ENCODE results near the gene OR6J1. TPM values are rescaled to one million over a fixed set of nuclear protein-coding genes. Genes with fewer than 3 reads are reported as not detected.
"Not testable (repeated sequence)": the region's sequence is repeated elsewhere in the genome, so short reads cannot be mapped to it uniquely, and the experiment has no call there.

Gene OR6J1
- polyA plus RNA-seq, 1 experiment: not detected

GRCh38 chr14:22685467-22685866 is 41.3 kb upstream of the OR6J1 start:
- CTCF ChIA-PET: interaction anchor here (0.6 to 3.2 kb wide), 2 partner anchors 18 to 129 kb away, joined by 3 to 11 read pairs; no protein-coding TSS in a partner anchor
- Histone ChIP-seq H3K27me3 (ENCODE audit: control insufficient read depth, insufficient read depth, low read length) (peaks cover 22% of the 10 kb centered on the region), H3K27ac (ENCODE audit: low read depth, low read length) (no peak overlapping the region), H3K9me3 (ENCODE audit: control insufficient read depth, insufficient read depth, low read length) (no peaks in the 10 kb centered on the region), H3K4me3 (ENCODE audit: low read depth, low read length) (no peak overlapping the region)
- no peak for DNase-seq (ENCODE audit: low read depth, low spot score)
- no peak for TF ChIP-seq CTCF (IDR thresholded peaks at IDR 0.05; ENCODE audit: low read depth, low read length)
- POLR2A ChIA-PET: no interaction called here

DNA sequence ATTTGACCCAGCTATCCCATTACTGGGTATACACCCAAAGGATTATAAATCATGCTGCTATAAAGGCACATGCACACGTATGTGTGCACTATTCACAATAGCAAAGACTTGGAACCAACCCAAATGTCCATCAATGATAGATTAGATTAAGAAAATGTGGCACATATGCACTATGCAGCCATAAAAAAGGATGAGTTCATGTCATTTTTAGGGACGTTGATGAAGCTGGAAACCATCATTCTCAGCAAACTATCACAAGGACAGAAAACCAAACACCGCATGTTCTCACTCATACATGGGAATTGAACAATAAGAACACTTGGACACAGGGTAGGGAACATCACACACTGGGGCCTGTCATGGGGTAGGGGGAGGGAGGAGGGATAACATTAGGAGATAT is 39.3 kb upstream of the OR6J1 start:
- H3K4me3 ChIP-seq (ENCODE audit: low read depth, low read length); H3K27ac ChIP-seq (ENCODE audit: low read depth, low read length); POLR2A ChIA-PET; DNase-seq (ENCODE audit: low read depth, low spot score); H3K9me3 ChIP-seq (ENCODE audit: control insufficient read depth, insufficient read depth, low read length): not testable (repeated sequence)
- CTCF ChIA-PET: interaction anchor here (1.7 to 3.2 kb wide), 2 partner anchors 113 to 127 kb away, joined by 5 to 11 read pairs; no protein-coding TSS in a partner anchor
- H3K27me3 ChIP-seq (ENCODE audit: control insufficient read depth, insufficient read depth, low read length): peaks cover 25% of the 10 kb centered on the region

- Histone ChIP-seq H3K27ac (ENCODE audit: low read depth, low read length) (no peak overlapping the region), H3K4me3 (ENCODE audit: low read depth, low read length) (no peak overlapping the region), H3K27me3 (ENCODE audit: control insufficient read depth, insufficient read depth, low read length) (peaks cover 11% of the 10 kb centered on the region), H3K9me3 (ENCODE audit: control insufficient read depth, insufficient read depth, low read length) (no peaks in the 10 kb centered on the region)
- ChIA-PET POLR2A (interaction anchor here (1.2 kb wide), 1 partner anchor 11 kb away, joined by 3 read pairs; no protein-coding TSS in a partner anchor), CTCF (no interaction called here)
- DNase-seq (ENCODE audit: low read depth, low spot score): no peak
- no peak for TF ChIP-seq CTCF (IDR thresholded peaks at IDR 0.05; ENCODE audit: low read depth, low read length)
Measured at GRCh38 chr14:22678221-22678620, 34.1 kb upstream of the OR6J1 start.

GRCh38 chr14:22677551-22677950 is 33.4 kb upstream of the OR6J1 start:
- peaks cover 11% of the 10 kb centered on the region for H3K27me3 ChIP-seq (ENCODE audit: control insufficient read depth, insufficient read depth, low read length)
- CTCF ChIA-PET; H3K4me3 ChIP-seq (ENCODE audit: low read depth, low read length); H3K27ac ChIP-seq (ENCODE audit: low read depth, low read length); DNase-seq (ENCODE audit: low read depth, low spot score); H3K9me3 ChIP-seq (ENCODE audit: control insufficient read depth, insufficient read depth, low read length): not testable (repeated sequence)
- POLR2A ChIA-PET: interaction anchor here (1.2 kb wide), 1 partner anchor 12 kb away, joined by 3 read pairs; no protein-coding TSS in a partner anchor

GRCh38 chr14:22671622-22672021 is 27.5 kb upstream of the OR6J1 start:
- Histone ChIP-seq H3K27ac (ENCODE audit: low read depth, low read length) (no peak overlapping the region), H3K27me3 (ENCODE audit: control insufficient read depth, insufficient read depth, low read length) (peaks cover 6% of the 10 kb centered on the region), H3K4me3 (ENCODE audit: low read depth, low read length) (no peak overlapping the region), H3K9me3 (ENCODE audit: control insufficient read depth, insufficient read depth, low read length) (no peaks in the 10 kb centered on the region)
- ChIA-PET CTCF (interaction anchor here (0.9 kb wide), 1 partner anchor 19 kb away, joined by 3 read pairs; no protein-coding TSS in a partner anchor), POLR2A (no interaction called here)
- DNase-seq (ENCODE audit: low read depth, low spot score): no peak
- no peak for TF ChIP-seq CTCF (IDR thresholded peaks at IDR 0.05; ENCODE audit: low read depth, low read length)

DNA sequence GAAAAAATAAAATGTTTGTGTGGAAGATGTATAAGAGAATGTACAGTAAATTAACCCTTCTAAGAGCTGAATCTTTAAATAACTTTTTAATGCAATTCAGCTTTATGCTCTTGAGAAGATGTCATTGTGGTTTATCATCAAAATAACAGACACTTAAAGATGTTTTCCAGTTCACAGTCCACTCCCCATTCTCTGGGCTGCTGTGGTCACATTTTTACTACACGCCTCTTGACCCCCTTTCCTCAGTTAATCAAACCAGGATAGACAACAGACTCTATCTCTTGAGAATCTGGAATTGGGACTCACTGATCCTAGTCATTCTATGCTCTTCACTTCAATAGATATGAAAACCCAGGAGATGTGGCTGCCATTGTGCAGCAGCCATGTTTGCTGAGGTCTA is 24.7 kb upstream of the OR6J1 start:
- ChIA-PET CTCF (interaction anchor here (0.7 kb wide), 1 partner anchor 112 kb away, joined by 3 read pairs; no protein-coding TSS in a partner anchor), POLR2A (interaction anchor here (1.1 kb wide), 1 partner anchor 10 kb away, joined by 4 read pairs; no protein-coding TSS in a partner anchor)
- TF ChIP-seq CTCF (IDR thresholded peaks at IDR 0.05; ENCODE audit: low read depth, low read length): no peak
- DNase-seq (ENCODE audit: low read depth, low spot score): no peak
- no peaks in the 10 kb centered on the region for H3K9me3 ChIP-seq (ENCODE audit: control insufficient read depth, insufficient read depth, low read length)
- peaks cover 11% of the 10 kb centered on the region for H3K27me3 ChIP-seq (ENCODE audit: control insufficient read depth, insufficient read depth, low read length)
- H3K4me3 ChIP-seq (ENCODE audit: low read depth, low read length): no peak overlapping the region
- no peak overlapping the region for H3K27ac ChIP-seq (ENCODE audit: low read depth, low read length)
